GM18511 (cell line): Measurements from ENCODE around the gene CCDC13.
"Not testable (repeated sequence)": the region's sequence is repeated elsewhere in the genome, so short reads cannot be mapped to it uniquely, and the experiment has no call there.

Experiments
- ATAC-seq: cut with Tn5 transposase; IDR thresholded peaks from one replicate; pipeline ENCODE4 v1.9.1; 2021; ENCODE audit warnings: mild to moderate bottlenecking, moderate library complexity; ENCODE audit not compliant: unreplicated experiment

Gene CCDC13

GRCh38 chr3:42772670-42773408 is at the start of gene CCDC13:
TSS of gene CCDC13 (minus strand) at chr3:42773253. CDS start at chr3:42758345, 14,908 bp downstream.
- ATAC-seq: peak; percentile 99

- no peak for ATAC-seq
Observed at GRCh38 chr3:42822828-42823227, 49.8 kb upstream of the CCDC13 start.

DNA sequence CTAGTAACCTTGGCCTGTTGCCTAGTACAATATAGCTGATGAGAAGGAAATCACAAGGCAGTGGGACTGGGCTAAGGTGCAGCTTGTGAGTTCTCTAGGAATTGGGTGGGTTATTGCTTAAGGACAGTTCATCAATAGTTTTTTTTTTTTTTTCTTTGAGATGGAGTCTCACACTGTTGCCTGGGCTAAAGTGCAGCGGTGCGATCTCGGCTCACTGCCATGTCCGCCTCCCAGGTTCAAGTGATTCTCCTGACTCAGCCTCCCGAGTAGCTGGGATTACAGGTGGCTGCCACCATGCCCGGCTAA is 47.6 kb upstream of the CCDC13 start:
- ATAC-seq: no peak

- no peak for ATAC-seq
Observed at GRCh38 chr3:42819351-42819965, 46.4 kb upstream of the CCDC13 start.

- ATAC-seq: no peak
Observed at GRCh38 chr3:42815826-42816225, 42.8 kb upstream of the CCDC13 start.

DNA sequence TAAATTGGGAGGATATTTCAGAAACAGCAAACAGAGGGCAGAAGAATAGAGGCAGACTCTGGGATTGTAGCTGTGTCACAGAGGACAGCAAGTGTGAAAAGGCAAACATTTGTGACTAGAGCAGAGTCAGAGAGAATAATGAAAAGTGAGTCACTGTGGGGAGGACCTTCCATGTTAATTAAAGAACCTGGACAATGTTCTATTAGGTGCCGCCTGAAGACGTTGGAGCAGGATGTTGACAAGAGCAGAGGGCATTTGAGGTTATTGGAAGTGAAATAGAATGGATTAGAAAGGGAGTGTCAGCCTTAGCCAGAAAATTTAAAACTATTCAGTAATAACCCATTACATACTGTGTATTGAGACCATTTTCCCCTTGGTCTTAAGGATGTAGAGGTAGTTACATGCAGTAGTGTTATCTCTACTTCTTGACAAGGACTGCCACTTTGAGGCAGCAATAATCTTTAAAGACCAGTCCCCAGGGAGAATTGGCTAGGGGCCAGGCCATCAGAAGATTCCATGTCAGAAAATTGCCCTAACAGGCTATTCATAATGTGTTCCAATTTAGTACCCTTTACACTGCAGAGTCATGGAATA is 42.0 kb upstream of the CCDC13 start:
- ATAC-seq: no peak

DNA sequence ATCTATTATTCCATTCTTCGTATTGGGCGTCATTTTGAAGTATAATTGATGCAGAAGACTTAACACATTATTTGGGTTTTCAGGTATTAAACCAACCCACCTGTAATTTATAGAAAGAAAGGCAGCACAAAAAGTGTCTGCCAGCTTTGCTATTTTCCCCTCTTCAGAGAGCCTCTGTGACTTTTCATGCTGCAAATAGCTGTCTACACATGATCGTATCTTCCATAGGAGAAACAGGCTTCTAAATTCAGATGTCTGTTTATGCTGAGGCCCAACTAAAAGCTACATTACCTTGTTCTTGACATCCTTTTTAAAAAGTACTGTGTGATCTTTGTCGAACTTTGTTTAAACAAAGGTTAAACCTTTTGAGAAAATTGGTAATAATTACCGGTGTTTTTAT is 41.2 kb upstream of the CCDC13 start:
- no peak for ATAC-seq

DNA sequence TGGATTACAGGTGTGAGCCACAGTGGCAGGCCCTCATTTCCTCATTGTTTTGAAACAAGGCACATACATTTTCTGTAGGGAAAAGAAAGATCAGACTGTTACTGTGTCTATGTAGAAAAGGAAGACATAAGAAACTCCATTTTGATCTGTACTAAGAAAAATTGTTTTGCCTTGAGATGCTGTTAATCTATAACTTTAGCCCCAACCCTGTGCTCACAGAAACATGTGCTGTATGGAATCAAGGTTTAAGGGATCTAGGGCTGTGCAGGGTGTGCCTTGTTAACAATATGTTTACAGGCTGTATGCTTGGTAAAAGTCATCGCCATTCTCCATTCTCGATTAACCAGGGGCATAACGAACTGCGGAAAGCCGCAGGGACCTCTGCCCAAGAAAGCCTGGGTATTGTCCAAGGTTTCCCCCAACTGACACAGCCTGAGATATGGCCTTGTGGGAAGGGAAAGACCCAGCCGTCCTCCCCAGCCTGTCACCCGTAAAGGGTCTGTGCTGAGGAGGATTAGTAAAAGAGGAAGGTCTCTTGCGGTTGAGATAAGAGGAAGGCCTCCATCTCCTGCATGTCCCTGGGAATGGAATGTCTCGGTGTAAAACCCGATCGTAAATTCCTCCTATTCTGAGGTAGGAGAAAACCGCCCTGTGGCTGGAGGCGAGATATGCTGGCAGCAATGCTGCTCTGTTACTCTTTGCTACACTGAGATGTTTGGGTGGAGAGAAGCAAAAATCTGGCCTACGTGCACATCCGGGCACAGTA is 38.2 kb upstream of the CCDC13 start:
- not testable (repeated sequence) for ATAC-seq

DNA sequence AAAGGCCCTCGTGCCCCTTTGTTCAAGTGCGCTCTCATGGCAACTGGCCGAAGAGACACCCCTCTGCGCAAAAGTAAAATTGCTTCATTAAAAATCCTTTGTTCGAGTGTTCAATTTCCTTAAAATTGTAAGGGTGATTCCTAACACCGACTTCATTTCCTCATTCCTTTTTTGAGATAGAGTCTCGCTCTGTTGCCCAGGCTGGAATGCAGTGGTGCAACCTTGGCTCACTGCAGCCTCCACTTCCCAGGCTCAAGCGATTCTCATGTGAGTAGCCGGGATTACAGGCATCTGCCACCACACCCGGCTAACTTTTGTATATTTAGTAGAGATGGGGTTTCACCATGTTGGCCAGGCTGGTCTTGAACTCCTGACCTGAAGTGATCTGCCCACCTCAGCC is 37.7 kb upstream of the CCDC13 start:
- not testable (repeated sequence) for ATAC-seq

GRCh38 chr3:42809202-42809601 is 36.1 kb upstream of the CCDC13 start, which contains the start of gene ACKR2:
TSS of gene ACKR2 (plus strand) at chr3:42809445. CDS start at chr3:42864503, 55,058 bp downstream.
- ATAC-seq: no peak

GRCh38 chr3:42807929-42808328 is 34.9 kb upstream of the CCDC13 start:
- ATAC-seq: no peak

- ATAC-seq: no peak
Observed at GRCh38 chr3:42805141-42805821, 32.2 kb upstream of the CCDC13 start.

- peak; percentile 19 for ATAC-seq
Observed at GRCh38 chr3:42804831-42805132, 31.7 kb upstream of the CCDC13 start.

GRCh38 chr3:42804106-42804830 is 31.2 kb upstream of the CCDC13 start, which contains the start of gene HIGD1A:
TSS of gene HIGD1A (minus strand) at chr3:42804490. CDS start at chr3:42794253, 10,237 bp downstream.
- ATAC-seq: peak; percentile 99

GRCh38 chr3:42803414-42804105 is 30.5 kb upstream of the CCDC13 start:
- ATAC-seq: peak; percentile 24

DNA sequence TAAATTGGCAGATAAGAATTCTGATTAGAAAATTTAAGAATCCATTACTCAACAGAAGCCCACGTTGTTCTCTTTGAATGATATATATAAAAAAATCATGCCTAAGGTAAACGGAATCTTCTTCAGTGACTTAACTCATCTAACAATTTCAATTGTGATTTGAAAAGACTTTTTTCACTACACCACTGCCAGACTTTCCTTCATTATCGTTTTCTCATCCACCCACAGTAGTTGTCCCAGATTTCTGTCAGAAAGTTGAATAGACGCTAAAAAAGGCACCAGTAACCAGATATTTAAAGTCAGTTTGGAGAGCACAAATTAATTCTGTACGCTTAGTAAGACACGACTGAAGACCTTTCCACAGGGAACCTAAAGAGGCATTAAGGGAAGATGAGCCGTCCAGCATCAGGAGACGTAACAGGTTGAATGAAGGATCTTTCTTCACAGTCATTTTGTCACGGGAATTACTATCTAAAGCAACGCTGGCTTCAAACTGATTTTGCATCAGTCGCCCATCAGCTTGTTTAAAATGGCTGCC is 29.9 kb upstream of the CCDC13 start:
- no peak for ATAC-seq

DNA sequence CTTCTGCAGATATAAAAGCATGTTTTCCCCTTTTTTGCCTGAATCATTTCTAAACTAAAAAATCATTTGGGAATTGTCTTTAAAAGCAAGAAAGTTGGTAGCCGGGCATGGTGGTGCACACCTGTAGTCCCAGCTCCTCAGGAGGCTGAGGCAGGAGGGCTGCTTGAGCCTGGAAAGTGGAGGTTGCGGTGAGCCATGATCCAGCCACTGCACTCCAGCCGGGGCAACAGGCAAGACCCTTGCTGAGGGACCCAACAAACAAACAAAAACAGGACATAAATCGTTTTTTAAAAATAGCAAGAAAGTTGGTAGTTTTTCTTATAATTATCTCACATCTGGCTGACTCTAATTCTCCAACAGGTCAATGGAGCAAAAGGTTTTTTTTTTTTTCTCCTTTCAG is 28.7 kb upstream of the CCDC13 start:
- no peak for ATAC-seq

DNA sequence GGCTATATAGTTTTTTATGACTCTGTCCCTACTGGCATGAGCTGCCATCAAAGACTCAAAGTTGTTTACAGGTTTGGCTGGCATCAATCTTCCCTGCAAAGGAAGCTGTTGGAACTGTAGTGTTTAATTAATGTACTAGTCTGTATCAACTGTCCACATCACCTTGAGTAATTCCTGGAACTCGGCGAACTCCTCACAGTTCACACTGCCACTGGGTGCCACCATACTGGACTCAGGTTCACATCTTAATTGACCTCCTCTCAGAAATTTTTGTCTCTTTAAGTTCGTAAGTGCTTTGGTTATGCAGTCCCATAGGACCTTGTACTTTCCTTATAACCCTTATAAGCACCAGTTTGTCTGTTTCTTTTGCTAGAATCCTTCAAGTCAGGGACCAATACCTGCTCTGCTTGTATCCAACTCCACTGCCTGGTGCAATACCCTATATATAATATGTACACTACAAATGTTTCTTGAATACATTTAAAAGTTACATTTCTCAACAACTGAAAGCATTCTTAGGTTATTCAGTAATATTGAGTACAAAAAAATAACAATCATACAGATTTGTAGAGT is 28.1 kb upstream of the CCDC13 start:
- ATAC-seq: no peak

GRCh38 chr3:42800251-42800650 is 27.2 kb upstream of the CCDC13 start:
- ATAC-seq: no peak
